KBM-7 (cell line): ENCODE results near the gene MINK1.
"Not testable (repeated sequence)": the region's sequence is repeated elsewhere in the genome, so short reads cannot be mapped to it uniquely, and the experiment has no call there.

Experiments
- DNase-seq: peaks from one replicate; pipeline ENCODE4 v3.0.0-alpha.2; 2015
- in situ Hi-C: fragments of 300-500 bp; cut with MboI; formaldehyde crosslinking; loops from 2 replicates; pipeline ENCODE4 v1.14.3; 2020; ENCODE audit warnings: low sequenced_read_pairs, low pct_unique_long_range_greater_than_20kb, mixed read lengths

MINK1 gene

DNA sequence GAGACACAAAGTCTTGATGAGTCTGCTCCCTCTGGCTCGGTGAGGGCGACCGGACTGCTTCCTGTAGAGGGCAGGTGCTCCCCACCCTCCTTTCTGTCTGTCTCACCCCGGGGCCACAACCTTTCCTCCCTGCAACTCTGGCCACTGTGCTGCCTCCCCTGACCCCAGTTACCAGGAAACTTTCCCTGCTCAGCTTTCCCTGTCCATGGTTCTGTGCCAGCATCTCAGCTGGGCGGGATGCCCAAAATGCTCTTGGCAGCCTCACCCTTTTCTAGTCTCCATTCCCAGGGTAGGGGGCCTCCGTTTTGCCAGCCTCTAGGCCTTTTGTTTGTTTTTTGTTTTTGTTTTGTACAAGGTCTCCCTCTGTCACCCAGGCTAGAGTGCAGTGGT, 24.8 kb upstream of the MINK1 start:
- no peak for DNase-seq
- in situ Hi-C loops = no loop called here

DNA sequence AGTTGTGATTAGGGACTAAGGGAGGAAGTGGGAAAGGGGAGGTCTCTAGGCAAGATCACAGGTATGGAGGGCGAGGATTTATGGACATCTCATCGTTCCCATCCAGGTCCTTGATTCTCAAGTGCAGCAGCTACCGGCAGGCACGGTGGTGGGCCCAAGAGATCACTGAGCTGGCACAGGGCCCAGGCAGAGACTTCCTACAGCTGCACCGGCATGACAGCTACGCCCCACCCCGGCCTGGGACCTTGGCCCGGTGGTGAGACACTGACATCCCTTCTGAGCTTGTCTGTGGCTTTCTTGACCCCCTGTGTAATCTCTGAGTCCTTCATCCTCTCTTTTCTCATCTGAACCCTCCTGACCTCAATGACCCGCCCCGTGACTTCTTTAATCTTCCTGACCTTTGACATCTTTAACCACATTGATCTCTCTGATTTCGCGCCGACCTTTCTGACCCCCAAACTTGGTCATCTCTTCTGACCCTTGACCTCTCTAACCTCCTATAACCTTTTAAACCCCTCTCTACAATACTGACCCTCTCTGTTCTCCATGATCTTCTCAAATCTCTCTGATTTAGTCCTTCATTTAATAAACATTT, 22.3 kb upstream of the MINK1 start:
- in situ Hi-C loops = no loop called here
- DNase-seq = no peak

DNA sequence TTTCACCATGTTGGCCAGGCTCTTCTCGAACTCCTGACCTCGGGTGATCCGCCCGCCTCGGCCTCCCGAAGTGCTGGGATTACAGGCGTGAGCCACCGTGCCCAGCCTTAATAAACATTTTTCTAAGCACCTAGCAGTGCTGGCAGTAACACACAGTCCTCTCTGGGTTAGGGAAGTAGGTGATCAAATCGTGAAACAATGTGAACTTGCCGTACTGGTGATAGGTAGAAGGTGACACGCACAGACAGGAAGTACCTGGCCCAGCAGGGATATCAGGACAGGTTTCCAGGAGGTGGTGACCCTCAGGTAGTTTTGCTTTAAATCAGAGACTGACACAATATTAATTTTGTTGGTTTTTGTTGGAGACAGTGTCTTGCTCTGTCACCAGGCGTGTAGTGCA, 21.7 kb upstream of the MINK1 start:
- DNase-seq = no peak
- in situ Hi-C loops = no loop called here

DNA sequence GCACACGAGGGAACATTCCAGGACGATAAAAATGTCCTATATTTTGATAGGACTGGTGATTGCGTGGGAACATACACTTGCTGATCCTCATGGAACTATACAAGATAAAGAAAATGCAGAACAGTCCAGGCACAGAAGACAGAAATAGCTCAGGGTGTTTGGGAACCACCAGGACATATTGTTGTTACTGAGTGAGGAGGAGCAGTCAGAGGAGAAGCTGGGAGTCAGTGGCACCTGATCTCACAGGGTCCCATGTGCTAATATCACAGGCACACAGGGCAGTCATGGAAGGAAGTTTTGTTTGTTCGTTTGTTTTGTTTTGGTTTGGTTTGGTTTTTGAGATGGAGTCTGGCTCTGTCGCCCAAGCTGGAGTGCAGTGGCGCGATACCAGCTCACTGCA, 20.4 kb upstream of the MINK1 start:
- DNase-seq = no peak
- in situ Hi-C loops = no loop called here

DNA sequence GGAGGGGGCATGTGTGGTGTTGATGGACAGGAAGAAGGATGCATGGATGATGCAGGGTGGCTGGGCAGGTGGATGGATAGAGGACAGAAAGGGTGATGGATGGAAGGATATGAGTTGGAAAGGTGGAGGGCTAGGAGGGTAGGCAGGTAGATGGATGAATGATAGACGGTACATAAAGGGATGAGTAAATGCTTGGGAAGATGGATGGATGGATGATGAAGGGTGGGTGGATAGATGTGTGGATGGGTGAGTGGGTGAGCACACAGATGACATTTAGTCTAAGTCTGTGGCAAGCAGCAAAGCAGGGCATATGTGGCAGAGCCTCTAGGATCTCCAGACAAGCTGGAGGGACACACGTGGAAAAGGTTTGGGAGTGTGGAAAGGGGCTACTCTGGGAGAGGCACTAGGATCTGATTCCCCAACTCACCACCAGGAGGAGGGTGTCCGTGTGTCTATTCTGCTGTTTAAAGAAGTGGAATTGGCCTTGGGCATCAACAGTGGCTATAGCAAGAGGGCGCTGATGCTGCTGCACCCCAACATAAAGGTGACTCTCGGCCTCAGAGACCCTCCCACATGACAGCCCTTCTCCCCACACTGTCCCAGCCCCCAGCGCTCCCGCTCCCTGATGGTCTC, 18.0 kb upstream of the MINK1 start:
- DNase-seq = no peak
- in situ Hi-C loops = no loop called here

DNA sequence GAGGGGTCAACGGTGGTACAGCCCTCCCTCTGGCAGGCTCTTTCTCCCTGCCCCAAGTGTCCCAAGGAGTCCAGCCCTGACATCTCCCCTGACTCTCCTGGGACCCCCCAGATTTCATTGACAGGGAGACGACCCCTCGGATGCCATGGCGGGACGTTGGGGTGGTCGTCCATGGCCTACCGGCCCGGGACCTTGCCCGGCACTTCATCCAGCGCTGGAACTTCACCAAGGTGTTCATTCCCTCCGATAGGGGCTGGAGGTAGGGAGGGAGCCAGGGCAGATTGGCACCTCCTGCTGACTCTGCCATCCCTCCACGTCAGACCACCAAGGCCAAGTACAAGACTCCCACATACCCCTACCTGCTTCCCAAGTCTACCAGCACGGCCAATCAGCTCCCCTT, 16.3 kb upstream of the MINK1 start:
- in situ Hi-C loops = no loop called here
- no peak for DNase-seq

DNA sequence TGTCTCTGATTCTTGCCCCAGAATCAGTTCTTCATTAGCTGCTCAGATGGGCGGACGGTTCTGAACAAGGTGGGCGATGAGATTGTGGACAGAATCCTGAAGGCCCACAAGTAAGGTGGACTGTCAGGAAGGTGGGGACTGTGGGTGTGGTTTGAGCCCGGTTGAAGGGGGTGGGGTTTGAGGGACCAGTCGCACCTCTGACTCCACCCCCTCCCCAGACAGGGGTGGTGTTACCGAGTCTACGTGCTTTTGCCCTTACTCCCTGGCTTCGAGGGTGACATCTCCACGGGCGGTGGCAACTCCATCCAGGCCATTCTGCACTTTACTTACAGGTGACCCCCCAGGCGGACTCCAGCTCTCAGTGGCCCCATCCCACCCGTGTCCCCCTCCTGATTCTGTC, 14.9 kb upstream of the MINK1 start:
- in situ Hi-C loops = no loop called here

DNA sequence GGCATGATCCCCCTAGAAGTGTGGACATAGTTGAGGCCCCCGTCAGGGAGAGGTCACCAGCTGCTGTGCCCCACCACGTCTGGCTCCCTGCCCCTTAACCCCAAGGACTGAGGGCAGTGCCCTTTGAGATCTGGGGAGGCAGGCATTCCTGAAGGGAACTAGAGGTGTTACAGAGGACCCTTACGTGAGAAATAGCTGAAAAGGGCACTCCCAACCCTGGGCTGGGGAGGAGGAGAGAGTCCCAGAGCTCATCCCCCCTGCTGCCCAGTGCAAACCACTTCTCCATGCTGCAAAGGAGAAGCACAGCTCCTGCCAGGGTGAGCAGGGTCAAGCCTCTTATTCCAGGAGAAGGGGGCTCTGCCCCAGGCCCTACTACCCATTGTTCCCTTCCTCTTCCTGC, 10.3 kb upstream of the MINK1 start:
- in situ Hi-C loops = no loop called here
- DNase-seq = no peak

More for the DNA sequence above, 14.9 kb upstream of the MINK1 start:
- no peak for DNase-seq

DNA sequence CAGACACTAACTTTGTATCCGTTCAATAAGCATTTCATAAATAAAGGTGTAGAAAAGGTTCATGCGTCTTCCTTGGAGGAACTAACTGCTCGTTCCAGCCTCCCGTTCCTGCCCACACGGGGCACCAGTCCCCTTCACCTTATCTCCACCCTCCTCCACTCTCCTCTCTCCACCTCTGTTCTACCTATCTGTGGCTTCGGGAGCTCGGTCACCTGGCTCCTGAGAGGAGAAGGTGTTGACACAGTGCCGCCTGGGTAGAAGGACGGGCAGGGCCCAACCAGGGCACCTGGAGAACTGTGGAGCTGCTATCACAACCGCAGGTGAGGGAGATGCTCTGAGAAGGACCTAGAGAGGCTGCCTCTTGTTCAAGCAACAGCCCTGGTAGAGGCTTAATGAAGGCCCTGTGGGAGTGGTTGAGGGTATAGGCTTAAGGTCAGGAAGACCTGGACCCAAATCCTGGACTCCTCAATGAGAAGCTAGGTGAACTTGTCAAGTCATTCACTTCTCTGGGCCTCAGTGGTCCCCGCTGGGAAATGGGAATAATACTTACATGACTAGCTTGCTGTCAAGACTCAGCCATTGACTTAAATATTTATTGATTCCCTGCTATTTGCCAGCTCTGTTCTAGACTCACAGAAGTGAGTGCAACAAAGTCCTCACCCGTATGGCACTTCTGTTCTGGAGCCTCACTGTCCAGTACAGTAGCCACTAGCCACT, 9.6 kb upstream of the MINK1 start:
- in situ Hi-C loops = no loop called here

DNA sequence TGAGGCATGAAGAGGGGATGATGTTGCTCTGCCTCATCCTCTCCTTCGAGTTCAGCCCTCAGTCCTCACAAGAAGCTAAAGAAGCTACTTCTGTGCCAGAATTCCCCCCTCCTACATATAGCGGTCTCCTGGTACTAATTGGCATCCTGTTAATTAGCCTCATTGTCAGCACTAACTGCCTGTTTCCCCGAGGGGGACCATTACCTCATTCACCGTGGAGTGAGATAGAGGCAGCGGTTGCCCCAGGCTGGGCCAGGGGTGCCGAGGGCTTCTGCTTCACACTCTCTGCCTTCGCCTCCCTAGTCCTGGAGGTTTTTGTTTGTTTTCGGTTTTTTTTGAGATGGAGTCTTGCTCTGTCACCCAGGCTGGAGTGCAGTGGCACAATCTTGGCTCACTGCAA, 5.7 kb upstream of the MINK1 start:
- DNase-seq = no peak
- in situ Hi-C loops = no loop called here

More for the DNA sequence above, 9.6 kb upstream of the MINK1 start:
- DNase-seq = no peak

DNA sequence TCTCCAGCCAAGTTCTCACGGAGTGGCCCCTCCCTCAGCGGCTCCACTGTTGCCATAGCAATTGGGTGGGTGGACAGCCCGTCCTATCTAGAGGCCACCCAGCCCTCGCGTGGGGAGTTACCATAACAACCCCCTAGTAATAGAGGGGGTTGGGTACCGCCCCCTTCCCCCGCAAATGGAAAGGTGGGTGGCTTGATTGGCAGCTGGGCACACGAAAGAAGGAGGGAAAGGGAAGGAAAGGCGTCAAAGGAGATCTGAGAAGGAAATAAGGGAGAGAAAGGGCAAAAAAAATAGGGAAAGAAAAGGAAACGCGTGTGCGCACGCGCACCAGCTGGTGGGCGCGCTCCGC, 337 bp upstream of the MINK1 start:
- in situ Hi-C loops, DNase-seq: not testable (repeated sequence)

DNA sequence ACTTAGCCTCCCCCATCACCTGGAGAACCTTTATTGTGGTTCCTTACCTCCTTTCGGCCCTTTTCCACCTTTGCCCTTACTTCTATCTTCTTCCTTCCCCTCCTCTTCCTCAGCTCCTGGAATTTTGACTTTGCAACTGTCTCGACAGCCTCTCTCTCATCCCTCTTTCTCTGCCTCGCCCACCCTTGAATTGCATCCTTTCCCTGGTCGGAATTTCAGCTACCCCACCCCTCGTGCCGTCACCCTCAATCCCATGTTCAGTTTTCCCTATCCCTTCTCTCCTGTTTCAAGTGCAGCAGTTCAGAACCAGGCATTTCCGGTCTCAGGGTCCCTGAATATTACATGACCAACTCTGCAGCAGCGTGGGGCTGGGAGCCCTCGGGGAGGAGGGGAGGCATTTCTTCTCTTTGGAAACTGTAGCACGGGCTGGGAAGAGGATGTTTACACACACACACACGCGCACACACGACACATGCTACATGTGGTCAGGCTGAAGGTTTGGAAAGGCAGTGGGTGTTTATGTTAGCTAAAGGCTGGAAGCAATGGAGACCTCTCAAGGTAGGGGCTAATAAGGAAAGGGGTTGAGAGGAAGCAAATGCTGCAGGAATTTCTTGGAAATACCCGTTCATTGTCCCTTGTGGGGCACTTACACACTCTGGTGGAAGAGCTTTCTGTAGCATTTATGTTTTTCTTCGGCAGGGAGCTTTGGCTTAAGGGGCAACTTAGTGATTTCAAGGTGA, 971 bp downstream of the MINK1 start:
- in situ Hi-C loops = no loop called here

DNA sequence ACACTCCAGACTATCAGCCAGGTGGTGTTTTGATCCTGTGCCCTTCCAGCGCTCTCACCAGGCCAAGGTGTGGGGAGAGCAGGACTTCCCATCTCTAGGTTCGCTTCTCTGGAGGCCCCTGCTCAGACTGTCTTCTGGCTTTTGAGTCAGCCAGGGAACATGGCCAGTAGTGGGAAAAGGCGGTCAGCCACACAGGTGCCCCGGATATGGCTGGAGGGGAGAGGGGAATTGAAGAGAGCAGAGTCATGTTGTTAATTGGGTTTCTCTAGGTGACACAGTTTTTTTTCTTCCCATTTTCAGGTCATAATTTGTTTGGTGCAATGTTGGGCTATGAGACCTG, 1.5 kb downstream of the MINK1 start:
- in situ Hi-C loops = no loop called here
- DNase-seq = no peak

More for the DNA sequence above, 971 bp downstream of the MINK1 start:
- peak; percentile 28 for DNase-seq

DNA sequence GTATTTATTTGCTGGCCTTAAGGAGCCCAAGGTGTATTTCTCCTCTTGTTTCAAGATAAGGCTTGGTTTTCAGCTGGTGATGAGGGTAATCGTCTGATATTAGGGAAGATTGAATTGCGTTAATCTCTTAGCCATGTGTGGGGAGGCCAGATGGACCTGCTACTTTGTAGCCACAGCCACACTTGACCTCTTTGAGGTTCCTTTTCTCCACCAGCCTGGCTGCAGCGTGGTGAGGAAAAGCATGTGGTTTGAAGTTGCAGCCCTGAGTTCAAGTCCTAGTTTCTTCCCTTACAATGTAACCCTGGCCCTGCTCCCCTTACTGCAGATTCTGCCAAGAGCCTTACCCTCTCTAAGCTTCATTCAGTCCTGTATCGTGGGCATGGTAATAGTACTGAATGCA, 3.1 kb downstream of the MINK1 start:
- in situ Hi-C loops = no loop called here
- DNase-seq = no peak

DNA sequence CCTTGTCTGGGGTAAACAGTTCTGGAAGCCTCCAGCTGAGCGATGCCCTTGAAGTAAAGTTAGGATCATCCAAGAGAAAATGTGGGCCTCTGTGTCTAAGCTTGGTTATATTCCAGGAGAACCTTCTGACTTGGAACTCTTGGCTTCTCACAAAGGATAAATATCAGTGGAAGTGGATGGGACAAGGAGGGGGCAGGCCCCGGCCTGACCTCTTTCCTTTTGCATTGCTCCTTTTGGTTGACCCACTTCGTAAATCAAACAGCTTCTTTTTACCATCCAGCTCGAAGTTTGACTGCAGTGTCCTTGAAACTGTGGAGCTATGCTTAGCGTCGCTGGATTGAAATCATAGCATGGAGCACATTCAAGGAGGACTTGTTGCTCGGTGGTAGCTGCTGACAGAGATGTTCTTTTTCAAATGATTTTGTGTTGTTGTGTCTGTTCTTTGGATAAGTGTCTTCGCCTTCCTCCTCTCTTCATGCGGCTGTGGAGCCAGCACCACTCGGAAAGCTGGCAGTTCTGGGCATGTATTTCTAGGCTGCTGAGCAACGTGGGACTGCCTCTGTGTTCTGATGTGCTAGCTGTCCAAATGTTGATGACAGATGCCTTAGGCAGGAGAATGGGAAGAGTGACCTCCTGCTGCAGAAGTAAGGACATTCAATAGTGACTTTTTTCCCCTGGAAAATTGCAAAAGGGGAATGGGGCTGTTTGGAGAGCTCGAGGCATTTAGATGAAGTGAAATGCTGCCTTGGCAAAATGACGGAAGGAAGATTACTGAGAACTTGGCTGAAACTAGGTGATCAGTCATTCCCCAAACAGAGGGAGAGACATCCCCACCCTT, 4.5 kb downstream of the MINK1 start:
- in situ Hi-C loops = no loop called here
- DNase-seq = no peak

DNA sequence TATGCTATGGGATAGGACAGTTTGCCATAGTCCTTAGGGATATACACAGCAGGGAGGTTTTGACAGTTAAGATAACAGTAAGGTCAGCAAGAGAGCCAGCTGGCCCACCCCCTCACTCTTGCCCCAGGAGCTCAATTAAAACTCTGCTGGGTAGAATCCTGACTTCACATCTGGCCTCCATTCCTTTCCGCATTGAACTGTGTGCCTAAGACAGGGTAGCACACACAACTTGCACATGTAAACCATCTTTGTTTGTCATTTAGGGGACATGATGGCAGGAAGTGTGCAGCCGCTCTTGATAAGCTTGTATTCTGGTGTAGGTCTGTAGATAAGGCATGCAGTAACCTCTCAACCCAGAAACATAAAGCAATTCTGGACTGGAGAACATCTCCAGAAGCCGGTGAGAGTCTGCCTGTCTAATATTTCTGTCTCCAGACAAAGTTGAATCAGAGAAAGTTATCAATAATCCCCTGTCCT, 5.2 kb downstream of the MINK1 start:
- in situ Hi-C loops = no loop called here
- DNase-seq = no peak

DNA sequence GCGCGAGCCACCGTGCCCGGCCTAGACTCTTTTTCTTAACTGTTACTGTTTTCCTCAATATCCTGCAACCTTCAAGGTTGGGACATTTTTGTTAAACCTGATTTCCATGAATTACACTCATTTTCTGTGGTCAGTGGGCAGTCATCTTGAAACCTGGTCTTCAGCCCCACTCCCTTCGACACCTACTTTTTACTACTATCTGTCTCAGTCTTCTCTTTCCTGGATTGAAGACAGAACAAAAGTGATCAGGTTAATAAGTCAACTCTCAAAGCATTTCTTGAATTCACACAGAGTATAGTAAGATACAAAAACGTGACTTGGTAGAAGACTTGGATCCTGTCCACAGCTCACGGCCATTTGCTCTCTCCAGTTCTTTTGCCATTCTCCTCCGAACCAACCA, 6.1 kb downstream of the MINK1 start:
- no peak for DNase-seq
- in situ Hi-C loops = no loop called here

DNA sequence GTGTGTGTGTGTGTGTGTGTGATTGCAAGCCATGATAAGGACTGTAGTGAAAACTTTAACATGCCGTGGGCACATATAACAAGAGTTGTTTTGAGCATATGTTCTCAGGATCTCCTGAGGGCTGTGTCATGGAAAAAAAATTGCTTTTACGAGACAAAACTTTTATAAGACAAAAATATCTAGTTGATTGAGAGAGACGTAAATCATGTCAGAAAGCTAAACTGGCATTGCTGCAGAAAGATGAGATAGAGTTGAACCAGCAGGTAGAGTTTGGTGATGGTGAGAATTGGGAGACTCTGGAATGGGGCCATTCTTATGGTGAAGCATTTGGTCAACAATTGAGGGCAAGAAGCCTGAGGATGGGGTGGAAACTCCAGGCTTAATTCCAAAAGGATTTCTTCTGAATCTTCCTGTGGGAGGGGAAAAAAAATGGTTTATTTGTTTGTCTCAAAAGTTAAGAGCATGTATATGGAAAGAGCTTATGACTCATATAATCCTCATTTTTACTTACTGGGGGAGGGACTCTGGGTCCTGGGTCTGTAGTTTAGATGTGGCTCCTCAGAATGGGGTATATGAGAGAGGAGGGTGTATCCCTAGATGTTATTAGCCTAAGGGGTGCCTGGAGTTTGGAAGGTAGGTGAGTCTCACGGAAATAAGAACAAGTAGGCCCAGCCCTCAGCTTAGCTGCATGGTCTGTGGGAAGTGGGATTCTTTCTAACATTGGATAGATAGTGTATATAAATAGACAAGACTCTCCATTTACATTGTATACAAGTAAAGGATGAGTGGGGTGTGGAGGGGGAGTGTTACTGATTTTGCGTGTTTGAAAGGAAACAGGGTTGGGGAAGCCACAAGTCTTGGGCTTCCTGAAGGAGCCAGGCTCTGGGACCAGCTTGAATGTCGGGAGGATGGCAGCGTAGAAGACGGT, 7.1 kb downstream of the MINK1 start:
- no peak for DNase-seq
- in situ Hi-C loops = no loop called here
